ENCODE measurements around the gene AGPAT2.
A peak's percentile ranks its signal among the peaks of the same experiment; 100 is the strongest.

AGPAT2 gene

DNA sequence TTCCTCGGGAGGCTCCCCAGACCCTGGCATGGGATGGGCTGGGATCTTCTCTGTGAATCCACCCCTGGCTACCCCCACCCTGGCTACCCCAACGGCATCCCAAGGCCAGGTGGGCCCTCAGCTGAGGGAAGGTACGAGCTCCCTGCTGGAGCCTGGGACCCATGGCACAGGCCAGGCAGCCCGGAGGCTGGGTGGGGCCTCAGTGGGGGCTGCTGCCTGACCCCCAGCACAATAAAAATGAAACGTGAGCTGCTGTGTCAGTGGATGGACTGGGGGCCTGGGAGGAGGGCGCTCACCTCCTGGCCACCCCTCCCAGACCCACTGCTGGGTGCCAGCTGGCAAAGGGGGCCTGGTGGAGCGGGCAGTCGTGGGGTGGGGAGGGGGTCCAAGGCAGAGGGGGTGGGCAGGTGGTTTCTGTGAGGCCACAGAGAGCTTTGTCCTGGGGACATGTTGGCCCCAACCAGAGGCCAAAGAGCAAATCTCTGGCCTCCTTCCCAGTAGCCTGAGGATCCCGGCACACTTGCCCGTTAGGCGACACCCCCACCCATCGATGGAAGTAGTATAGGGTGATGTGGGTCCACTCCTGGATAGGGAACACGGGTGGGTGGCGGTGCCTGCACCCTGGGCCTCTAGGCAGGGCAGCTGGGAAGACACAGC is 14.7 kb downstream of the AGPAT2 start:
- no peak for DNase-seq

DNA sequence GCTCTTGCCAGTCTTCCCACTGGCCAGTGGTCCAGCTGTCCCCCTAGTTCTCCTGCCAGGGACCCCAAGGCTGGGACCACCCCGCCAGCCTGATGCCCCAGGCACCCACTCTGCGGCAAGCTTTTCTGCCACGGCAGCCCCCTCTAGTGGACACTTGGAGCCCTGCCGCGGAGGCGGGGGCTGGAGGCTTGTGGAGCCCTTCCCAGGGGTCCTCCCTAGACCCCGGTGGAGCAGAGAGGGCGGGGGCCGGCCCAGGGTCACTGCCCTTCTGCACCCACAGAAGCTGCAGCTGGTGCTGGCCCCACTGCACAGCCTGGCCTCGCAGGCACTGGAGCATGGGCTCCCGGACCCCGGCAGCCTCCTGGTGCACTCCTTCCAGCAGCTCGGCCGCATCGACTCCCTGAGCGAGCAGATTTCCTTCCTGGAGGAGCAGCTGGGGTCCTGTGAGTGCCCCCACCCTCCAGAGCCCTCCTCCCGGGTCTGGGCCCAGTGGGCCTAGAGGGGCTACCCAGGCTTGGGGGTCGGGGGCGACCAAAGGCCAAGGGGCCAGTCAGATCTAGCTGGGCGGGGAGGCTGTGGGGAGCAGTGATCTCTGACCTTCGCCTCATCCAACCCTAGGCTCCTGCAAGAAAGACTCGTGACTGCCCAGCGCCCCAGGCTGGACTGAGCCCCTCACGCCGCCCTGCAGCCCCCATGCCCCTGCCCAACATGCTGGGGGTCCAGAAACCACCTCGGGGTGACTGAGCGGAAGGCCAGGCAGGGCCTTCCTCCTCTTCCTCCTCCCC is 15.4 kb downstream of the AGPAT2 start:
- DNase-seq: peak in 1 of 2 experiments; percentile 29

- no peak for DNase-seq
These were observed 16.0 kb downstream of the AGPAT2 start for GRCh38 chr9:136671254-136671614.

- no peak for DNase-seq
These were observed 16.5 kb downstream of the AGPAT2 start for GRCh38 chr9:136670576-136671253.

GRCh38 chr9:136669791-136670464 is 17.3 kb downstream of the AGPAT2 start:
- DNase-seq: no peak

- DNase-seq: peak in 1 of 2 experiments; percentile 39
These were observed 18.1 kb downstream of the AGPAT2 start for GRCh38 chr9:136668983-136669790.

GRCh38 chr9:136667940-136668760 is 19.1 kb downstream of the AGPAT2 start:
- DNase-seq: no peak

DNA sequence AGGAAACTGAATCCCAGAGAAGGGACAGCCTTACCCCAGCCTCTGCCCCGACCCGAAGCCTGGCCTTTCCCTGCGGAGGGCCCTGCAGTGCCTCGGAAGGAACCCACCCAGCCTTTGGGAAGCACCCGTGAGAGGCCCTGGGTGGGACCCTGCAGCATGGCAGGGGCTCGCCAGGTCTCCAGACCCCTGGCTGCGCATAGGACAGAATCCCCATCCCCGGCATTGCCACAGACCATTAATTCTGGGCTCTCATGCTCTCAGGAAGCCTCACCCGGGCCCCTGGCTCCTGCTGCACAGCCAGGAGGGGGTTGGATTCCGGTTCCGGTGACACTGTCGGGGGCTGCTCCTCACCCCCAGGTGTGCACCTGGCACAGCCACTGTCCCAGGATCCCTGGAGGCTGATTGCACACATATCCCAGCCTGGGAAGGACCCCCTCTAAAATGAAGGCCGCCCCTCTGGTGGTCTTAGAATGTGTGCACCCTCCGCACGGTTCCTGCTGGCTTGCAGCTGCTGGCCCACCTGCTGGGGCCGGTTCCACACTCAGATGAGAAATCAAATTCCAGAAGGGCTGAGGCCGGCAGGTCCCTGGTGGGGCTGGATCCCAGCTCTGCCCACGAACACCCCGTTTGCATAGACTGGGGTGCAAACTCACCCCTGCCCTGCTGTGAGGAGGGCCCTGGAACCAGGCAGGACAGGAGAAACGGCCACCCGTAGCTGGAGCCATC is 19.9 kb downstream of the AGPAT2 start:
- no peak for DNase-seq

DNA sequence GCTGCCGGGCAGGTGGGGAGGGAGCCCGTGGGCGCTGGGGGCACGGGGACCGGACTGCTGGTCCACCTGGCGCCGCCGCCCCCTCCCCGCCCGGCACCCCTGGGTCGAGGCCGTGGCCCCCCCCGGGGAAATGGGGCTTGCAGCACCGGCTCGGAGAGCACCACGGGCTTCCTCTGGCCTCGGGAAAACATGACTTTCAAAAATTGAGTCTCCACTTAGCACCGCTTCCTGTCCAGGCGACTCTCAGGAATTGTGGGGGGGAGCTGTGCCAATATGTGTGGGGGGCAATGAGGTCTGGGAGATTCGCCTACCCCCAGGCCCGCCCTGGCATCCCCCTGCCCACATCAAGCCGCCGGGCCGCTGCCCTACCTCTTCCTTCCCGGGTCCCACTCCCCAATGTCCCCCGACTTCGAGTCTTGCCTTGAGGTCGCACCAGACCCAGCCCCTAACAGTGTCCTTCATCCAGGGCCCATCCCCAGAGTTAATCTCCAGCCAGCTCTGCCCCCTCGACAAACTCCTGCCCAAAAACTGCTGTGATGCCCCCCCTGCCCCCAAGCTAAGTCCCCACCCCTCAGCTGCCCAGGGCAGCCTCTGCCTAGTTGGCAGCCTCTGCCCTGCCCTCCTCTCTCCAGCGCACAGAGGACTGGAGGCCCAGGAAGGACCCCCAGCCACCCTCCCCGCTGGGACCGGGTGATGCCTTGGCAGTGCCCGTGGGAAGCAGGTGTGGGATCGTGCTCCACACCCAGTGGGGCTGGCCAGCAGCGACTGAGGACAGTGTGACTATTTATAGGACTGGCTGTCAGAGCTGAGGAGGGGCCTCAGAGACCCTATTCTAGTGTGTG is 20.7 kb downstream of the AGPAT2 start:
- no peak for DNase-seq

GRCh38 chr9:136665704-136666371 is 21.4 kb downstream of the AGPAT2 start:
- no peak for DNase-seq

DNA sequence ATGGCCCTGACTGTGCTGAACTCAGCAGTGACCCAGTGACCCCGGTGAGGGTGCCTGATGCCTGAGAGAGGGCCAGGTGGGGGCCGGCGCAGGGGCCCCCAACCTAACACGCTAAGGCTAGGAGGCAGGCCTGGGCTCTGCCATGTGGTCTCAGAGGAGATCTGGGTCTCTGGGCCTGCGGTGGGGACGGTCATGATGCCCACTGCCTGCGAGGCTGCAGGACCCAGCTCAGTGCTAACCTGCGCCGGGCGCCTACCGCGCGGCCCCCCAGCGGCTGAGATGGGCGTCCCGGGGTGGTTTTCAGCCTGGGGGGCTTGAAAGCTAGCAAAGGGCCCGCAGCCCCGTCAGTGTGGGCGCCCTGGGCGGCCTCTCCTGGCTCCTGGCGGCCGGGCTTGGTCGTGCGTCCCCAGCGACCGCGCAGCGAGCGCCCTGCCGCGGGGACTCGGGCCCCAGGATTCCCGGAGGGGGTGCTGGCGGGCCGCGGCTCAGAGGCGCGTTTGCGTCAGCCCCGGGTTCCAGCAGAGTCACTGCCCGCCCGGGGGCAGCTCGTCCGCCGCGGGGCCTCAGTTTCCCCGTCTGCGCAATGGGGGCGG is 22.1 kb downstream of the AGPAT2 start:
- peak in 1 of 2 experiments; percentile 34 for DNase-seq

DNA sequence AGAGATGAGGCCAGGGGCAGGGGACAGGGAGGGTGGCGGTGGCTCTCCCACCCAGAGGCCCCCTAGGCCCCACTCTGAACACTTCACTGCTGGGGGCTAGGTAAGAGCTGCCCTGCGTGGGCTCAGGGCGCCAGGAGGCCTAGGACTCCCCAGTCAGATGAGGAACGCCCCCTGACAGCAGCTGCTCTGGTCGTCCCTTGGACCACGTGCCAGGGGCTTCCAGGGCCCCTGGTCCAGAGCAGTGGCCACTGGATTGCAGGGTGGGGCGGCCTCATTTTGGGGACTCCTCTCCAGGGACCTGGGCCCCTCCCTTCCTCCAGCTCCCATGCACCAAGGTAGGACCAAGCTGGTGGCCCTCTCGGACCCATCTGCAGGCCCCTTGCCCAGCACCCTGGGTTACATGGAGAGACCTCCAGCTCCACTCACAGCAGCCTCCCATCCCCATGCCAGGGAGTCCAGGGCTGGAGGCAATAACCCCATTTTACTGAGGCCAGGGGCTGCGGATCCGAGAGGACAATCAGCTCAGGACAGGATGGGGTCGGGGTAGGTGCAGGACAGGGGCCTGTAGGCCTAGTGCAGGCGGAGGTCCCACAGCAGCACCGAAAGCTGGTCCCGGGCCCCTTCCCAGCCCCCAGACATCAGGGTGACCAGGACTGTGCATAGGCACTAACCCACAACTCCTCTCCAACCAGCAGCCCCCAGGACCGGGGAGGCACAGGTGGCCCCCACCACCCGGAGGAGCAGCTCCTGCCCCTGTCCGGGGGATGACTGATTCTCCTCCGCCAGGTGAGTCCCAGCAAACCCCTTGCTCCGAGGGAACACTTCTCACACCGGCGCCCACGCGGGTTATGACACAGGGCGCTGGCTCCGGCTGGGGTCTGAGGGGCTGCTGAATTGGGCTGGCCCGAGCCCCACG is 23.0 kb downstream of the AGPAT2 start:
- no peak for DNase-seq

DNA sequence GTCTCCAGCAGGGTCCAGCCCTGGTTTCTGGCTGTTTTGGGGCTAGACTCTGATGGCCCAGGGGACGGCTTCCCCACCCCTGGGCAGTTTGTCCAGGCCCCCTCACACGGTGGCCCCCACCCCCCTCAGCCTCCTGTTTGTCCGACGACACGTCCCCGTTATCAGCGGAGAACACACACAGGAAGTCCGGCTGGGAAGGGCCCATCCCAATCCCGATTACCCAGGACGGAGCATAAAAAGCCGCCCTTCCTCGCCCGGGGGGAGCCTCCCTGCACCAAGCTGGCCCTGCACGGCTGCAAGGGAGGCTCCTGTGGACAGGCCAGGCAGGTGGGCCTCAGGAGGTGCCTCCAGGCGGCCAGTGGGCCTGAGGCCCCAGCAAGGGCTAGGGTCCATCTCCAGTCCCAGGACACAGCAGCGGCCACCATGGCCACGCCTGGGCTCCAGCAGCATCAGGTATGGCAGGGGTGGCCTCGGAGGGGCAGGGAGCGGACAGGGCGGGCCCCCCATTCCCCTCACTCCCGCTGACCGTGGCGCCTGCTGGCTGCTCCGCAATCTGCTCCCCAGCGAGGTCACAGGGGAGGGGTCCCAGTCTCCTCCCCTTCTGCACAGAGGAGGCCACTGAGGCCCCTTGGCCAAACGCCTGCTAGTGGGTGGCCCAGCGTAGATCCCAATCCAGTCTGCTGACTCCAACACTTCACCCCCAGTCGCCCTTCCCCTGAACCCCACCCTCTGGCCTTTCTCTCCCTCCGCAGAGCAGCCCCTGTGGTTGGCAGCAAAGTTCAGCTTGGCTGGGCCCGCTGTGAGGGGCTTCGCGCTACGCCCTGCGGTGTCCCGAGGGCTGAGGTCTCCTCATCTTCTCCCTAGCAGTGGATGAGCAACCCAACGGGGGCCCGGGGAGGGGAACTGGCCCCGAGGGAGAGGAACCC is 24.3 kb downstream of the AGPAT2 start, which contains the start of gene EGFL7:
Gene EGFL7 (plus strand): TSS at position 261 of the 926 bp plus-strand sequence. CDS start 5,367 bp downstream, outside the sequence.
- no peak for DNase-seq

DNA sequence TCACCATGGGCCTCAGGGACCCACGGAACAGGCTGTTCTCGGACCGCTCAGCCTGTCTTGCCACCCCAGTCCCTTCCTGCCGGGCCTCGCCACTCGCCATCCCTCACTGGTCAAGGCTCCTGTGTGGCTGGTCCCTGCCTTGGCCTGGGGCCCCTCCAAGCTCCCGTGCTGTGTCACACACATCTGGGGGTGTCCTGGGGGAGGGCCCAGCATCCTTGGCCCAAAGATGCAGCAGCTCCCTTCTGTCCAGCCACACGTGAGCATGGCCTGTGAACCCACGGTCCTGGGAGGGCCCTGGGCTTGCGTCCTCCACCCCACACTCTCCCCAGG is 25.0 kb downstream of the AGPAT2 start:
- DNase-seq: no peak

DNA sequence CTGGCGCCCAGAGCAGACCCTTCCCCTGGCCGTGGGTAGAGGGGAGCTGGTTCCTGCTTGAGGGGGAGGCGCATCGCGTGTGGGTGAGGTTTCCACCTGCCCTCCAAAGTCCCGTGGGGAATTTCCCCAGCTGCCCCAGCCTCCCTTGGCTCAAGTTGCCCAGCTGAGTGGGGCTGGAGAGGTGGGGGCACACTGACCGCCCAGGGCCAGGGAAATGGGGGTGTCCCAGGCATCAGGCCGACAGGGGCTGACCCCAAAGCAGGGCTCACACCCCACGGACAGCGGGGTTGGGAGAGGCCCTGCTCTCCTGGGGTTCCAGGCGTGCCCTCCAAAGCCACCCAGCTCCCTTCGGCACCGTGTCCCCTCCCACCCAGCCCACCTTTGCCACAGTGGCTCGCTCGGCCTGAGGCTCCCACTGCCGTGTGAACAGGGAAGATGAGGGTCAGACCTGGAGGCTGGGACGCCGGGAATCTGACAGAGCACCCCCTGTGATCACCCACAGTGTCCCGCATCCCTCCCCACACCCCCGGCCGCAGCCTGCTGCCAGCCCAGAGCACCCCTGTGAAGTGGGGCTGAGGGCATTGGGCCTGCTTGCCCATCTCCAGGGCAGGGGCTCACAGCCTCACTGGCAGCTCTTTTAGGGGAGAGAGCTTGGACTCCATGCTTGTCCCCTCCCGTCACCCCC is 25.5 kb downstream of the AGPAT2 start:
- DNase-seq: no peak

- no peak for DNase-seq
These were observed 26.2 kb downstream of the AGPAT2 start for GRCh38 chr9:136660971-136661550.
